ENCODE measurements around the gene ENTPD8. TPM values are rescaled to one million over a fixed set of nuclear protein-coding genes. Genes with fewer than 3 reads are reported as not detected.

ENTPD8 gene
- total and polyA plus RNA-seq, 2 of the 13 experiments (the other 11 are each of a cell fraction or from before 2014, with no cell fraction given), result 0.26 to 0.44 TPM

DNA sequence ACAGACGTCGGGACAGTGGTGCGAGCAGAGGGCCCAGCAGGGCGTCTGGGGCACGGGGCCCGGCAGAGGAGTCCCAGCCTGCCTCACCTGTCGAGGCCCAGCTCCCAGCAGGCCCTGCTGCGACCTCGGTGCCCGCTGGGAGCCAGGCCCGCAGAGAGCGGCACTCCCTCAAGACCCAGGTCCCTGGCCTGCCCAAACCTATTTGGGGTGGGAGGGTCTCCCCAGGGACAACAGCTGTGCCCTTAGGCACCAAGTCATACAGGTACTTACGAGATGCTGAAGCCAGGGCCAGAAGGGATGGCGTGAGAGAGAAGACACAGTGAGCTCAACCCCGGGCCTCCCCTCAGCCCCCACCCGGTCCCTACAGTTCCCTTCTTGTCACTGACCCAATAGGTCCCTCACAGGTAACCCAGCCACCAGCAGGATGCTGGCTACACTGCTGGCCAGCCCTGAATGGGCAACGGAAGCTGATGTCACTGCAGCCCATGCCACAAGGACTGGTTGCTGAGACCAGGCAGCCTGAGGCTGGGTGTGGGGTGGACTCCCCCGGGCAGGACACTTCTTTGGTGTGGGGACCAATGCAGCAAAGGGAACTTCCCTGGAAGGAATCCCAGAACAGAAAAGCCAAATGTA is 14.3 kb upstream of the ENTPD8 start (continued):
- TF ChIP-seq RFXAP (CRISPR knock-in tag; IDR thresholded peaks at IDR 0.05; ENCODE audit: borderline replicate concordance) (no peak), ZNF367 (CRISPR knock-in tag; IDR thresholded peaks at IDR 0.05; ENCODE audit: borderline replicate concordance) (0 out of 2 replicates have a peak, but pooled peaks have one; percentile 16)

GRCh38 chr9:137454597-137455358 is 13.6 kb upstream of the ENTPD8 start:
- peak overlapping the region in 2 of 3 experiments; percentile 32 to 95; a peak in 4 of 6 replicates for H3K4me3 ChIP-seq (replicated peaks in 1 of 3; ENCODE audit: insufficient read depth in 1 of 3, low read depth in 2 of 3, low read length in 3 of 3)
- peak overlapping the region; percentile 99 for H3K27ac ChIP-seq (ENCODE audit: extremely low read length, insufficient read depth, low read length)
- WGBS (ENCODE audit: low lambda C conversion rate), result 55% methylated on average over 15 of the region's 30 CpGs
- H3K9ac ChIP-seq (ENCODE audit: insufficient read depth, low read depth, low read length), result peak overlapping the region; percentile 70
- peaks cover 14% of the 10 kb centered on the region; the same call in 1 of the 2 replicates for H4K20me1 ChIP-seq (ENCODE audit: insufficient read depth, low read length)
- DNase-seq (ENCODE audit: low spot score) (peak; percentile 84), FAIRE-seq (peak; percentile 62), ATAC-seq (peak; percentile 80)
- ChIA-PET POLR2A (interaction anchor here (0.6 to 1.3 kb wide), 8 partner anchors 8 to 212 kb away, joined by 3 to 9 read pairs (median 4); partner anchors contain the start of genes ENTPD8 and TOR4A), CTCF (ENCODE audit: low intra/inter-chr PET ratio, low total read pairs) (no interaction called here)
- no TSS peak for BruUV-seq (replicated peaks)
- intact Hi-C loops (cut with micrococcal nuclease; ENCODE audit: unreplicated experiment), result no loop called here
- peaks cover 31% of the 10 kb centered on the region for H3K79me2 ChIP-seq (ENCODE audit: insufficient read depth, low read length)
- H3K4me2 ChIP-seq (ENCODE audit: low read depth, low read length), result peak overlapping the region; percentile 96
- no peak overlapping the region for H2AFZ ChIP-seq (ENCODE audit: low read length)
- peaks cover 12 to 40% of the 10 kb centered on the region in 2 experiments for H3K36me3 ChIP-seq (replicated peaks in 1 of 2; ENCODE audit: control insufficient read depth in 1 of 2, insufficient read depth in 2 of 2, low read length in 2 of 2)
- H3K4me1 ChIP-seq (ENCODE audit: insufficient read depth, low read length), result peaks cover 69% of the 10 kb centered on the region
- no peaks in the 10 kb centered on the region for H3K9me3 ChIP-seq (ENCODE audit: low read length)
- H3K27me3 ChIP-seq (ENCODE audit: control insufficient read depth in 1 of 2, insufficient read depth in 2 of 2, low read length in 2 of 2), result no peaks in the 10 kb centered on the region
- in situ Hi-C loops (cut with HindIII; ENCODE audit: extremely low pct_ligation_motif_present, low pct_unique_long_range_greater_than_20kb), result no loop called here
- peak; percentile 95 for TF ChIP-seq SPEN (CRISPR knock-in tag; IDR thresholded peaks at IDR 0.05; ENCODE audit: low read depth)
- 0 out of 2 replicates have a peak, but pooled peaks have one; percentile 16 for TF ChIP-seq ZNF251 (CRISPR knock-in tag; IDR thresholded peaks at IDR 0.05)
- TF ChIP-seq NFE2 (CRISPR knock-in tag; IDR thresholded peaks at IDR 0.05), result no peak
- peak in 1 of 2 experiments; percentile 96; a peak in 2 of 4 replicates for TF ChIP-seq KLF16 (CRISPR knock-in tag; IDR thresholded peaks at IDR 0.05)
- peak; percentile 87 for TF ChIP-seq NCOA2 (CRISPR knock-in tag; IDR thresholded peaks at IDR 0.05)
- TF ChIP-seq HDAC1 (CRISPR knock-in tag; IDR thresholded peaks at IDR 0.05), result peak; percentile 88
- no peak for TF ChIP-seq PLRG1 (conservative IDR thresholded peaks at IDR 0.05)
- TF ChIP-seq MLXIP (CRISPR knock-in tag; IDR thresholded peaks at IDR 0.05; ENCODE audit: borderline replicate concordance), result peak; percentile 95
- no peak for TF ChIP-seq RORA (CRISPR knock-in tag; IDR thresholded peaks at IDR 0.05)
- TF ChIP-seq TRIM24 (CRISPR knock-in tag; IDR thresholded peaks at IDR 0.05), result peak; percentile 71; the same call in 1 of the 2 replicates
- TF ChIP-seq MTA1 (CRISPR knock-in tag; IDR thresholded peaks at IDR 0.05; ENCODE audit: borderline replicate concordance), result peak; percentile 93
- peak; percentile 67; the same call in 1 of the 2 replicates for TF ChIP-seq ZFP41 (CRISPR knock-in tag; IDR thresholded peaks at IDR 0.05; ENCODE audit: borderline replicate concordance)
- peak; percentile 82 for TF ChIP-seq ZNF749 (CRISPR knock-in tag; IDR thresholded peaks at IDR 0.05; ENCODE audit: borderline replicate concordance)
- TF ChIP-seq, protein P1, sequence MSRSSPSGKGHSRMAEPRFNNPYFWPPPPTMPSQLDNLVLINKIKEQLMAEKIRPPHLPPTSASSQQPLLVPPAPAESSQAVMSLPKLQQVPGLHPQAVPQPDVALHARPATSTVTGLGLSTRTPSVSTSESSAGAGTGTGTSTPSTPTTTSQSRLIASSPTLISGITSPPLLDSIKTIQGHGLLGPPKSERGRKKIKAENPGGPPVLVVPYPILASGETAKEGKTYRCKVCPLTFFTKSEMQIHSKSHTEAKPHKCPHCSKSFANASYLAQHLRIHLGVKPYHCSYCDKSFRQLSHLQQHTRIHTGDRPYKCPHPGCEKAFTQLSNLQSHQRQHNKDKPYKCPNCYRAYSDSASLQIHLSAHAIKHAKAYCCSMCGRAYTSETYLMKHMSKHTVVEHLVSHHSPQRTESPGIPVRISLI (CRISPR knock-in tag; IDR thresholded peaks at IDR 0.05; ENCODE audit: borderline replicate concordance), result peak; percentile 74
